Kasumi-1 (cell line): ENCODE results near the gene ERFL.
"Not testable (repeated sequence)": the region's sequence is repeated elsewhere in the genome, so short reads cannot be mapped to it uniquely, and the experiment has no call there.

Experiments used
- DNase-seq, 2 experiments: peaks; one replicate each; lab custom pipeline; 2025; lab: John Stamatoyannopoulos, UW

ERFL gene

GRCh38 chr19:41941410-41942202, 13.4 kb upstream of the ERFL start:
- DNase-seq, result no peak

GRCh38 chr19:41940731-41941409, 12.6 kb upstream of the ERFL start:
- DNase-seq, result no peak

GRCh38 chr19:41939861-41940730, 11.8 kb upstream of the ERFL start:
- DNase-seq, result no peak

GRCh38 chr19:41939209-41939608, 11.0 kb upstream of the ERFL start:
- not testable (repeated sequence) for DNase-seq

- DNase-seq, result peak in 1 of 2 experiments; percentile 22
These were observed 9.5 kb upstream of the ERFL start for GRCh38 chr19:41937525-41938468.

GRCh38 chr19:41936961-41937360, 8.7 kb upstream of the ERFL start:
- no peak for DNase-seq

GRCh38 chr19:41936416-41936850, 8.2 kb upstream of the ERFL start:
- no peak for DNase-seq

- DNase-seq, result no peak
These were observed 7.6 kb upstream of the ERFL start for GRCh38 chr19:41935760-41936415.

- peak; percentile 36 to 56 for DNase-seq
These were observed 6.7 kb upstream of the ERFL start for GRCh38 chr19:41934849-41935374.

- peak; percentile 18 to 53 for DNase-seq
These were observed 5.6 kb upstream of the ERFL start for GRCh38 chr19:41933693-41934426.

- no peak for DNase-seq
These were observed 4.6 kb upstream of the ERFL start for GRCh38 chr19:41932720-41933332.

GRCh38 chr19:41932259-41932719, 4.0 kb upstream of the ERFL start:
- DNase-seq, result no peak

- DNase-seq, result no peak
These were observed 2.8 kb upstream of the ERFL start for GRCh38 chr19:41930926-41931592.

- no peak for DNase-seq
These were observed 2.1 kb upstream of the ERFL start for GRCh38 chr19:41930322-41930722.

- no peak for DNase-seq
These were observed 1.4 kb upstream of the ERFL start for GRCh38 chr19:41929536-41930071.

- DNase-seq, result peak; percentile 55 to 62
These were observed 696 bp upstream of the ERFL start for GRCh38 chr19:41928754-41929535.

GRCh38 chr19:41927497-41928192, 604 bp downstream of the ERFL start:
- no peak for DNase-seq
